Activated CD8-positive, alpha-beta T cell treated with anti-CD3 and anti-CD28 coated beads for 36 hours (primary cell): ENCODE measurements around the gene ATP8B3. TPM values are rescaled to one million over a fixed set of nuclear protein-coding genes. Genes with fewer than 3 reads are reported as not detected.

Experiments used
- ATAC-seq: fragments of 200-7000 bp; cut with Tn5 transposase; one replicate; pipeline ENCODE4 v1.10.0; 2021; ENCODE audit warnings: mild to moderate bottlenecking, moderate library complexity
- CTCF ChIA-PET: fragments of 350-600 bp; sonication (Branson Sonifier 250); formaldehyde crosslinking; loops from one replicate; lab custom pipeline; 2021; ENCODE audit warnings: antibody characterized with exemption; lab: Charles Lee
- POLR2A ChIA-PET: fragments of 350-600 bp; sonication (Branson Sonifier 250); formaldehyde crosslinking; loops from one replicate; lab custom pipeline; 2021; ENCODE audit warnings: antibody characterized with exemption; lab: Charles Lee
- DNase-seq: peaks from one replicate; pipeline ENCODE4 v3.0.0-alpha.2; 2020
- H3K27ac Mint-ChIP-seq: one replicate; pipeline ENCODE4 v1.8.0; 2021; ENCODE audit warnings: mild to moderate bottlenecking, mixed read lengths
- H3K27me3 Mint-ChIP-seq: one replicate; pipeline ENCODE4 v1.8.0; 2021; ENCODE audit warnings: mixed read lengths
- H3K36me3 Mint-ChIP-seq: one replicate; pipeline ENCODE4 v1.8.0; 2021; ENCODE audit warnings: low read depth, mixed read lengths
- H3K4me1 Mint-ChIP-seq: one replicate; pipeline ENCODE4 v1.8.0; 2021; ENCODE audit warnings: low read depth, mixed read lengths
- H3K4me3 Mint-ChIP-seq: one replicate; pipeline ENCODE4 v1.8.0; 2021; ENCODE audit warnings: mild to moderate bottlenecking, moderate library complexity, mixed read lengths
- H3K9me3 Mint-ChIP-seq: one replicate; pipeline ENCODE4 v1.8.0; 2021; ENCODE audit warnings: mixed read lengths
- intact Hi-C: fragments of 100-400 bp; cut with micrococcal nuclease; formaldehyde crosslinking; loops from one replicate; pipeline ENCODE4 v1.10.0; 2022
- total RNA-seq, 2 experiments: library from RNA; stranded (reverse); gene quantifications; one replicate each; pipeline ENCODE4 v1.2.3, GENCODE V29; 2021
- TF ChIP-seq, protein P1 (sequence below): fragments of 200-600 bp; IDR thresholded peaks from one replicate; pipeline ENCODE4 v1.8.0; 2022; ENCODE audit warnings: antibody characterized with exemption, mild to moderate bottlenecking

Gene ATP8B3
- total RNA-seq, 2 experiments from 2014 or later = 5.8 to 8.2 TPM

DNA sequence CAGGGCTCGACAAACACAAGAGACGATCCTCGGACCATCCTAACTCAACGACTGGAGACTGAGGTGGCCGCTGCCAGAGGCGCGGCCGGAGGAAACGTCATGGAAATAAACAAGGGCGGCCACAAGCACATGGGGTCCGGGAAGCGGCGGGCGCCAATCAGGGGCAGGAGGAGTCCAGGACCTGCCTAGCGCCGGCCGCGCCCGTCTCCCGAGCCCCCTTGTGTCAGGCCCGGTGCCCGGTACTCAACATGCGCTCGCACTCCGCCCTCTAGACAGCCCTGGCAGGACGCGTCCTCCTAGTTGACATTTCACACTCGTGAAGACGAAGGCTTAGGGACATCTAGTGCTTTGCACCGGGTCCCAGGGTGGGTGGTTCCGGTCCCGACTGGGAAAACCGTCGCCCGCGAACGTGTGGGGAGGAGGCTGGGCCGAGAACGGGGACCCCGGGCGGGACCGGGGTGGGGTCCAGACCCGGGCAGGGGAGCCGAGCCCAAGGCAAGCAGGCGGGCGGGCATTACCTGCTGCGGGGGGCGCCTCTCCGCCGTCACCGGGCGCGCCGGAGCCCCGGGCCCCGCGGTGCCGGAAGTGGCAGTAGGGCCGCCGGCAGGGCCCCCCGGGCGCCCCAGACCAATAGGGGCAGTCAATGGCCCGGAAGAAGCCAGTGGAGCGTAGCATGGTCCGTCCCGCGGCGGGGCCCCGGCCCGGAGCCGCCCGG lies 35.8 kb upstream of the ATP8B3 start:
- TF ChIP-seq, protein P1, sequence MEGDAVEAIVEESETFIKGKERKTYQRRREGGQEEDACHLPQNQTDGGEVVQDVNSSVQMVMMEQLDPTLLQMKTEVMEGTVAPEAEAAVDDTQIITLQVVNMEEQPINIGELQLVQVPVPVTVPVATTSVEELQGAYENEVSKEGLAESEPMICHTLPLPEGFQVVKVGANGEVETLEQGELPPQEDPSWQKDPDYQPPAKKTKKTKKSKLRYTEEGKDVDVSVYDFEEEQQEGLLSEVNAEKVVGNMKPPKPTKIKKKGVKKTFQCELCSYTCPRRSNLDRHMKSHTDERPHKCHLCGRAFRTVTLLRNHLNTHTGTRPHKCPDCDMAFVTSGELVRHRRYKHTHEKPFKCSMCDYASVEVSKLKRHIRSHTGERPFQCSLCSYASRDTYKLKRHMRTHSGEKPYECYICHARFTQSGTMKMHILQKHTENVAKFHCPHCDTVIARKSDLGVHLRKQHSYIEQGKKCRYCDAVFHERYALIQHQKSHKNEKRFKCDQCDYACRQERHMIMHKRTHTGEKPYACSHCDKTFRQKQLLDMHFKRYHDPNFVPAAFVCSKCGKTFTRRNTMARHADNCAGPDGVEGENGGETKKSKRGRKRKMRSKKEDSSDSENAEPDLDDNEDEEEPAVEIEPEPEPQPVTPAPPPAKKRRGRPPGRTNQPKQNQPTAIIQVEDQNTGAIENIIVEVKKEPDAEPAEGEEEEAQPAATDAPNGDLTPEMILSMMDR = no peak
- peak; percentile 59 for DNase-seq
- H3K4me1 Mint-ChIP-seq = peaks cover 55% of the 10 kb centered on the region
- ChIA-PET CTCF (interaction anchor here (1.4 to 2.7 kb wide), 2 partner anchors 10 to 22 kb away, joined by 9 to 24 read pairs; no protein-coding TSS in a partner anchor), POLR2A (interaction anchor here (1.0 to 2.2 kb wide), 3 partner anchors 10 to 36 kb away, joined by 5 to 16 read pairs (median 5); no protein-coding TSS in a partner anchor)
- H3K27ac Mint-ChIP-seq = peak overlapping the region; percentile 92
- H3K36me3 Mint-ChIP-seq = peaks cover 6% of the 10 kb centered on the region
- H3K9me3 Mint-ChIP-seq = no peaks in the 10 kb centered on the region
- H3K4me3 Mint-ChIP-seq = peak overlapping the region; percentile 84
- intact Hi-C loops = no loop called here
- no peaks in the 10 kb centered on the region for H3K27me3 Mint-ChIP-seq
- peak; percentile 28 for ATAC-seq

DNA sequence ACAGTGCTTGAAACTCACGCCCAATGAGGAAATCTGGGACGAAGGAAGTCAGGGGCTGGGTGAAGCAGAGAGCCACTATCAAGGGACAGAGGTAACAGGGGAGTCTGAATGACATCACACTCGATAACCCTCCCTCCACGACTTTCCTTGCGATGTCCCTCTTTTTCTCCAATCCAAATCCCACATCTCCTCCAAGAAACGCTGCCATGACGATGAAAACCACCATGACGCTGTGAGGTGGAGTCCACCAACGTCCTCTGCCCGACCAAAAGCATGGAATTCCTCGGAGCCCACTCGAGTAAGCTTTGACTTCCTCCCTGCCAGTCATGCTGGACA lies 35.2 kb upstream of the ATP8B3 start:
- ChIA-PET CTCF (interaction anchor here (1.4 to 2.7 kb wide), 2 partner anchors 9 to 21 kb away, joined by 9 to 24 read pairs; no protein-coding TSS in a partner anchor), POLR2A (interaction anchor here (1.0 to 2.2 kb wide), 3 partner anchors 10 to 36 kb away, joined by 5 to 16 read pairs (median 5); no protein-coding TSS in a partner anchor)
- peaks cover 6% of the 10 kb centered on the region for H3K36me3 Mint-ChIP-seq
- no peaks in the 10 kb centered on the region for H3K9me3 Mint-ChIP-seq
- DNase-seq (no peak), ATAC-seq (no peak)
- H3K27ac Mint-ChIP-seq = peak overlapping the region; percentile 92
- peak overlapping the region; percentile 84 for H3K4me3 Mint-ChIP-seq
- intact Hi-C loops = no loop called here
- H3K27me3 Mint-ChIP-seq = no peaks in the 10 kb centered on the region
- TF ChIP-seq, protein P1 = no peak
- H3K4me1 Mint-ChIP-seq = peaks cover 55% of the 10 kb centered on the region

DNA sequence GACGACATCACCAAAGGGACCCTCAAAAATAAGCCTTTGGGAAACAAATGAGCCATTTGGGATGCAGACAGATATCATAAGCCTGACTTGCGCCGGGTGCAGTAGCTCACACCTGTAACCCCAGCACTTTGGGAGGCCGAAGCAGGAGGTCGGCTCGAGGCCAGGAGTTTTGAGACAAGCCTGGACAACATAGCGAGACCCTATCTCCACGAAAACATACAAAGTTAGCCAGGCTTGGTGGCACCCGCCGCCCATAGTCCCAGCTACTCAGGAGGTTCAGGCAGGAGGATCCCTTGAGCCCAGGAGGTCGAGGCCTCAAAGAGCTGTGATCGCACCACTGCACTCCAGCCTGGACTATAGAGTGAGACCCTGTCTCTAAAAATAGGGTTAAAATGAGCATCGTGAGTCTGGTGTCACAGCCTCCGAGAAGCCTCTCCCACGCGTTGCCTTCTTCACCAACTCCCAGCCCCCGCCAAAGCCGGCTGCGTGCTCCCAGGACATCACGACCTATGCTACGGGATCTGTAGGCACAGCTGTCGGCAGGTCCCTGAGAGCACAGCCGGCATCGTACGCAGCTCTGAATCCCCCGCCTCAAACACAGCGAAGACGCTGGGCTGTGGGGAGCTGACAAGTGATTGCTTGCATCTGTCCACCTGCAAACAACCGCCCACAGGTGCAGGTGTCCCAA lies 34.6 kb upstream of the ATP8B3 start:
- TF ChIP-seq, protein P1 = no peak
- intact Hi-C loops = no loop called here
- H3K9me3 Mint-ChIP-seq = no peaks in the 10 kb centered on the region
- DNase-seq (no peak), ATAC-seq (no peak)
- ChIA-PET CTCF (interaction anchor here (1.2 to 2.7 kb wide), 4 partner anchors 9 to 21 kb away, joined by 3 to 24 read pairs (median 8); no protein-coding TSS in a partner anchor), POLR2A (interaction anchor here (0.7 to 2.2 kb wide), 6 partner anchors 9 to 37 kb away, joined by 3 to 16 read pairs (median 4); no protein-coding TSS in a partner anchor)
- peak overlapping the region; percentile 92 for H3K27ac Mint-ChIP-seq
- peak overlapping the region; percentile 84 for H3K4me3 Mint-ChIP-seq
- H3K36me3 Mint-ChIP-seq = peaks cover 6% of the 10 kb centered on the region
- H3K4me1 Mint-ChIP-seq = peaks cover 58% of the 10 kb centered on the region
- H3K27me3 Mint-ChIP-seq = no peaks in the 10 kb centered on the region

DNA sequence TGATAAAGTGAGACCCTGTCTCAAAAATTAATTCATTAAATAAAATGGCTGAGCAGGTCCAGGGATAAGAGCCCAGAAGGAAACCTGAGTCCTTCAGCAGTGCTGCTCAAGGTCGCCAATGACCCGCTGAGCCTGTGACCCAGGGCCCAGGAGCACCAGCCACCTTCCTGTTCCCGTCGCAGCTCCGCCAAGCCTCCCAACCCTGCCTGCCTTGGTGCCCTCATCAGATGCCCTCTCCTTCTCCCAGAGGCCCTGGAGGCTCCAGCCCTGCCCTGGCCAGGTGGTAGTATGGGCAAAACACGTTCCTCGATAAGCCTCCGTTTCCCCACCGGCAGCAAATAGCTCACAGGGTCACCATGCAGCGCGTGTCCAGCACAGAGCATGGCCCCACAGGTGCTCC lies 33.6 kb upstream of the ATP8B3 start:
- intact Hi-C loops = no loop called here
- H3K4me1 Mint-ChIP-seq = peaks cover 57% of the 10 kb centered on the region
- CTCF ChIA-PET = interaction anchor here (1.2 to 2.7 kb wide), 3 partner anchors 8 to 20 kb away, joined by 3 to 24 read pairs (median 6); no protein-coding TSS in a partner anchor

More for the DNA sequence above, 33.6 kb upstream of the ATP8B3 start:
- no peak for DNase-seq
- no peak for ATAC-seq
- Mint-ChIP-seq H3K4me3 (peak overlapping the region; percentile 84), H3K36me3 (peaks cover 6% of the 10 kb centered on the region), H3K9me3 (no peaks in the 10 kb centered on the region), H3K27me3 (no peaks in the 10 kb centered on the region), H3K27ac (no peak overlapping the region)
- POLR2A ChIA-PET = interaction anchor here (1.4 to 2.2 kb wide), 3 partner anchors 8 to 24 kb away, joined by 3 to 16 read pairs (median 4); no protein-coding TSS in a partner anchor
- TF ChIP-seq, protein P1 = no peak
